Thyroid gland (tissue), 4 donors: ENCODE data around the gene JAK3. TPM values are rescaled to one million over a fixed set of nuclear protein-coding genes. Genes with fewer than 3 reads are reported as not detected.
A peak's percentile ranks its signal among the peaks of the same experiment; 100 is the strongest.

Source experiments
- DNase-seq, 2 donors: peaks; one replicate each; pipeline ENCODE4 v3.0.0-alpha.2; 2019
- H3K27ac ChIP-seq, 3 donors: fragments of 200-600 bp; sonication (generic); 1 replicate in 2 of 3; 2 replicates in 1 of 3; pipeline ENCODE4 v1.5.1; 2016 to 2019; ENCODE audit warnings: mild to moderate bottlenecking in 1 of 3, moderate library complexity in 1 of 3
- H3K27me3 ChIP-seq: fragments of 200-600 bp; sonication (generic); one replicate; pipeline ENCODE4 v1.5.1; 2019
- H3K36me3 ChIP-seq, 2 donors: fragments of 200-600 bp; sonication (generic); one replicate each; pipeline ENCODE4 v1.5.1; 2016 to 2019
- H3K4me1 ChIP-seq, 2 donors: fragments of 200-600 bp; sonication (generic); one replicate each; pipeline ENCODE4 v1.5.1; 2017 to 2019
- H3K4me3 ChIP-seq, 3 donors: fragments of 200-600 bp; sonication (generic); replicated peaks in 1 of 3; 1 replicate in 2 of 3; 2 replicates in 1 of 3; pipeline ENCODE4 v1.5.1; 2016; ENCODE audit warnings: mild to moderate bottlenecking in 1 of 3
- H3K9me3 ChIP-seq: fragments of 200-600 bp; sonication (generic); one replicate; pipeline ENCODE4 v1.5.1; 2017
- POLR2A ChIP-seq, 2 donors: fragments of 450-650 bp; IDR thresholded peaks; one replicate each; pipeline ENCODE4 v1.6.1; 2017; ENCODE audit warnings: antibody characterized with exemption in 2 of 2, mild to moderate bottlenecking in 2 of 2, moderate library complexity in 1 of 2
- WGBS, 2 donors: methylation state at CpG; one replicate each; pipeline ENCODE4 v1.1.5; 2017; 5-methylcytosine and 5-hydroxymethylcytosine counted together
- intact Hi-C: fragments of 100-400 bp; cut with DNase I; formaldehyde crosslinking; loops from one replicate; pipeline ENCODE4 v1.15.1; 2023
- total RNA-seq, 4 donors: library from RNA; depleted of rRNA; stranded (reverse); fragments of >200 nt; gene quantifications; one replicate each; pipeline ENCODE4 v1.2.3, GENCODE V29; 2016
- TF ChIP-seq, protein P1 (sequence below), 6 experiments: fragments of 200-600 bp in 3 of 6; fragments of 450-650 bp in 3 of 6; sonication (generic) in 3 of 6; IDR thresholded peaks; one replicate each; pipeline ENCODE4 v1.5.1; 2016 to 2019; ENCODE audit warnings: antibody characterized with exemption in 6 of 6, mild to moderate bottlenecking in 2 of 6, inconsistent platforms in 1 of 6, moderate library complexity in 1 of 6

Gene JAK3
- total RNA-seq, 4 donors from 2014 or later, result 1.8 to 12.3 (median 5.2) TPM

DNA sequence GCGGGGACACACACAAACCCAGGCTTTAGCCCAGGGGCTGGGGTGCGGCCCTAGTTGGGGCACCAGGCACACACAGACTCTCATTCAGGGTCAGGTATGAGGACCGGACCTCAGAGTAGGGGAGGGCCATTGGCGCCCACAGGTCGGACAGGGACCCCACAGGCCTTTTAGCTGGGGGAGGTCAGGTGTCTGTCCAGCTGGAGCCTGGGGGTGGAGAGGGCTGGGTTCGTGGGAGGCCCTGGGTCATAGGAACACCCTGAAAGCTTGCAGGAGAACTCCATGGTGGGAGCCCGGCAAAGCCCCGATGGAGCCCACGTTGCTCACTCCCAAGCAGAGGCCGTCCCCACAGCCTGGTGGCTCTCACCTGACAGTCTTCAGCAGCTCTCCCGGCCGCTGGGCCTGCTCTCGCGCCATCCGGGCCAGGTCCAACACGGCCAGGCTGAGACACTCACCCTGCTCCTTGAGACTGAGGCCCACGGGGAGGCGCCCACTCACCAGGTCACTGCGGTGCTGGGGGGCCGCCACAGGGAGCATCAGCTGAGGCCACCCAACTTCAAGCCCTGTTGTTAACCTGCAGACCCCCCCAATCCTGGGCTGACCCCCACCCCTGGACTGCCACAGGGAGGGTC lies 5.0 kb downstream of the JAK3 start:
- intact Hi-C loops, result no loop called here
- Histone ChIP-seq H3K4me1 (peaks cover 3 to 9% of the 10 kb centered on the region in 2 donors), H3K36me3 (no peaks in the 10 kb centered on the region), H3K4me3 (peak overlapping the region in 1 of 3 donors; percentile 9), H3K27me3 (peaks cover 1% of the 10 kb centered on the region), H3K9me3 (no peaks in the 10 kb centered on the region), H3K27ac (no peak overlapping the region)
- DNase-seq, result no peak
- WGBS, 2 donors, result 41 to 75% methylated on average over 2 to 6 of the region's 20 CpGs
- TF ChIP-seq, protein P1, sequence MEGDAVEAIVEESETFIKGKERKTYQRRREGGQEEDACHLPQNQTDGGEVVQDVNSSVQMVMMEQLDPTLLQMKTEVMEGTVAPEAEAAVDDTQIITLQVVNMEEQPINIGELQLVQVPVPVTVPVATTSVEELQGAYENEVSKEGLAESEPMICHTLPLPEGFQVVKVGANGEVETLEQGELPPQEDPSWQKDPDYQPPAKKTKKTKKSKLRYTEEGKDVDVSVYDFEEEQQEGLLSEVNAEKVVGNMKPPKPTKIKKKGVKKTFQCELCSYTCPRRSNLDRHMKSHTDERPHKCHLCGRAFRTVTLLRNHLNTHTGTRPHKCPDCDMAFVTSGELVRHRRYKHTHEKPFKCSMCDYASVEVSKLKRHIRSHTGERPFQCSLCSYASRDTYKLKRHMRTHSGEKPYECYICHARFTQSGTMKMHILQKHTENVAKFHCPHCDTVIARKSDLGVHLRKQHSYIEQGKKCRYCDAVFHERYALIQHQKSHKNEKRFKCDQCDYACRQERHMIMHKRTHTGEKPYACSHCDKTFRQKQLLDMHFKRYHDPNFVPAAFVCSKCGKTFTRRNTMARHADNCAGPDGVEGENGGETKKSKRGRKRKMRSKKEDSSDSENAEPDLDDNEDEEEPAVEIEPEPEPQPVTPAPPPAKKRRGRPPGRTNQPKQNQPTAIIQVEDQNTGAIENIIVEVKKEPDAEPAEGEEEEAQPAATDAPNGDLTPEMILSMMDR (IDR thresholded peaks at IDR 0.05), result no peak
- TF ChIP-seq POLR2A (IDR thresholded peaks at IDR 0.05), result no peak

DNA sequence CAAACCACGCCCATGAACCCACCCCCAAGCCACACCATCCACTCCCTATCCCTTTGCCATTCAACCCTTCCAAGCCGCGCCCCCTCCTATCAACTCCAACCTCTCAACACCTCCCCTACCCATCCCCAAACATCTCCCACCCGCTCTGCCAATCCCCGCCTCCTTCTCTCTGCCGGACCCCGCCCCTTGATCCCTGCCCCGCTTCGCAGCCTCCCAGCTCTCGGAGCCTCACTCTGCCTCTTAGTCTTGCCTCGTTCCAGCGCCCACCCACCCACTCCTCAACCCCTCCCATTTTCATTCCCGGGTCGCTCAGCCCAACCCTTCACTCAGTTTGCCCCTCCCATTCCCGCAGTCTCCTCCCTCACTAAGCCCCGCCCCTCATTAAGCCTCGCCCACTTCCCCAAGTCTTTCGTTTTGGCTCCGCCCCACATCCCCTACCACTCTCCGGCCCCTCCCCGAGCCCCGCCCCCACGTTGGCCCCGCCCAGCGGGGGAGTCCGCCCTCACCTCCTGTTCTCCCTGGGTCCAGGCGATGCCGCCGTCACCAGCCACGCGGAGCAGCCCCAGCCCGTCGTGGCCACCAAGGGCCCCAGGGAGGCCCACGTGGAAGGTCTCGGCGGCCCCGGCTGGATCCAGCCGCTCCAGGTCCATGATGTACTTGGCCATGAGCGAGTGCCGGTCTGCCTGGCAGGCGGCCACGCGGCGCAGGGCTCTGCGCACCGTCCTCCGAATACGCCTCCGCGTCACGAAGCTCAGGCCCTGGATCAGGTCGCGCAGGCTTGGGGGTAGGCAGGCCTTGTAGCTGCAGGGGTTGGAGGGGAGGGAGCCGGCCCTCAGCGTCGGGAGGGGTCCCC lies 5.7 kb downstream of the JAK3 start:
- peak overlapping the region in 1 of 3 donors; percentile 9 for H3K4me3 ChIP-seq
- H3K36me3 ChIP-seq, result no peaks in the 10 kb centered on the region
- H3K27ac ChIP-seq, result no peak overlapping the region
- peak; percentile 48 to 55 for DNase-seq
- no peaks in the 10 kb centered on the region for H3K9me3 ChIP-seq
- 18 to 19% methylated on average over 26 to 28 of the region's 56 CpGs for WGBS, 2 donors
- intact Hi-C loops, result no loop called here
- peaks cover 3 to 8% of the 10 kb centered on the region in 2 donors for H3K4me1 ChIP-seq
- TF ChIP-seq, protein P1 (IDR thresholded peaks at IDR 0.05), result no peak
- TF ChIP-seq POLR2A (IDR thresholded peaks at IDR 0.05), result no peak
- H3K27me3 ChIP-seq, result no peaks in the 10 kb centered on the region

DNA sequence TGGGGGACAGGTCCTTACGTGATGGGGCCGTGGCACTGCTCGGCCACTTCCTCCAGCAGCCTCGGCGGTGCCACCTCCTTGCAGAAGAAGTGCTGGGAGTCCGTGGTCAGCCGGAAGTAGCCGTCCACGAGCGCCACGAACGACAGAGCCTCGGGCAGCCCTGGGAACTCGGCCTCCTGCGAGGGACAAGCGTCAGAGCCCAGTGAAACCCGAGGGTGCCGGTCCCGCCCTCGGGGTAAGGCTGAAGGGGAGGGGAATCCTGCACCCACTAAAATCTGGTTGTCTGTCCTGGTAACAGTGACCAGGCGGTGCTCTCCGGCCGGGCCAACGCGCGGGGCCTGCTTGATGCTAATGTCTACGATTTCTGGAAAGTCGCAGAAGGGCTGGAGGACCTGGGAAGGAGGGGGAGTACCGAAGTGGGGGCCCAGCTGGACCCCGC lies 6.4 kb downstream of the JAK3 start:
- Histone ChIP-seq H3K4me1 (peaks cover 3 to 8% of the 10 kb centered on the region in 2 donors), H3K27ac (no peak overlapping the region), H3K4me3 (no peak overlapping the region), H3K9me3 (no peaks in the 10 kb centered on the region), H3K27me3 (no peaks in the 10 kb centered on the region), H3K36me3 (no peaks in the 10 kb centered on the region)
- no peak for DNase-seq
- TF ChIP-seq, protein P1 (IDR thresholded peaks at IDR 0.05), result no peak
- TF ChIP-seq POLR2A (IDR thresholded peaks at IDR 0.05), result no peak
- 15 to 17% methylated on average over 10 to 22 of the region's 30 CpGs for WGBS, 2 donors
- intact Hi-C loops, result no loop called here

DNA sequence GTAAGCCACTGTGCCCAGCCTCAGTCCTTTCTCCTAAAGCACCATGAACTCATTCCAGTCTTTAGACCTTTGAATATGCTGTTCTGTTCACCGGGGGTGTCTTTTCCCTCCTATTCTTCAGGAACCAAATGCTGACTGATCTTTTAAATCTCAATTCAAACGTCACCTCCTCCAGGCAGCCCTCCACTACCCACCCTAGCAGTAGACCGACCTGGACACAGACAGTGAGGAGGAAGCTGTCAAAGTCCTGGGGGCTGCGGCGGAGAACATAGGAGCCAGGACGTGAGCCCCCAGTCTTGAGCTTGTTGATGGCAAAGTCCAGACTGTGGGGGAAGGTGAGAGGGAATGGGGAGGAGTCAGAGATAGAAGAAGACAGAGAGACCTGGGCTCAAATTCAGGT lies 7.8 kb downstream of the JAK3 start:
- no peaks in the 10 kb centered on the region for H3K27me3 ChIP-seq
- no peak for DNase-seq
- H3K27ac ChIP-seq, result no peak overlapping the region
- H3K4me1 ChIP-seq, result peaks cover 3 to 8% of the 10 kb centered on the region in 2 donors
- intact Hi-C loops, result no loop called here
- 85 to 91% methylated on average over 6 of the region's 6 CpGs for WGBS, 2 donors
- no peaks in the 10 kb centered on the region for H3K36me3 ChIP-seq
- H3K9me3 ChIP-seq, result no peaks in the 10 kb centered on the region
- TF ChIP-seq, protein P1 (IDR thresholded peaks at IDR 0.05), result no peak
- no peak for TF ChIP-seq POLR2A (IDR thresholded peaks at IDR 0.05)
- H3K4me3 ChIP-seq, result no peak overlapping the region

DNA sequence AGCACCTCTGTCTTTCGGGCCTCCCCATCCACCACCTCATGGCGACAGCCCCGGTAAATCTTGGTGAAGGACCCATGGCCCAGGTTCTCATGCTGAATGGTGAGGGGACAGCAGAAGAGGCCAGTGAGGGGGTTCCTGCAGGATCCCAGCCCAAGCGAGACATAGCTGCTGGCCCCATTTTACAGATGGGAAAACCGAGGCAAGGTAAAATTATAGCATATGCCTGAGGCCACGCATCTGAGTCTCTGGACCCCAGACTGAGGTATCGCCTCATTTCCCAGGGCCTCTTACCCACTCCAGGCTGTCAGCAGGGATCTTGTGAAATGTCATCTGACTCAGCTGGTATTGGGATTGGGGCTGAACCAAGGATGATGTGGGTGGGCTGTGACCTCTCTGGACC lies 9.8 kb downstream of the JAK3 start:
- H3K9me3 ChIP-seq, result no peaks in the 10 kb centered on the region
- DNase-seq, result no peak
- H3K4me1 ChIP-seq, result peaks cover 3 to 8% of the 10 kb centered on the region in 2 donors
- WGBS, 2 donors, result 83 to 93% methylated on average over 7 of the region's 7 CpGs
- no peak for TF ChIP-seq POLR2A (IDR thresholded peaks at IDR 0.05)
- TF ChIP-seq, protein P1 (IDR thresholded peaks at IDR 0.05), result no peak
- H3K27me3 ChIP-seq, result no peaks in the 10 kb centered on the region
- H3K27ac ChIP-seq, result no peak overlapping the region
- no peak overlapping the region for H3K4me3 ChIP-seq
- no peaks in the 10 kb centered on the region for H3K36me3 ChIP-seq
- intact Hi-C loops, result no loop called here
